GM23338 (cell line): ENCODE measurements around the gene VEGFA.

Experiments used
- CREB1 ChIP-seq: fragments of 250-450 bp; sonication (Bioruptor Pico); IDR thresholded peaks from 2 replicates; pipeline ENCODE4 v1.5.0; 2020; ENCODE audit warnings: low read depth, mild to moderate bottlenecking, moderate library complexity
- CTCF ChIP-seq, 2 experiments: fragments of 200-600 bp in 1 of 2; sonication (generic) in 1 of 2; conservative IDR thresholded peaks; 2 replicates each; pipeline versions ENCODE4 v1.5.1 to v1.6.1; 2016 to 2017; ENCODE audit warnings: antibody characterized with exemption in 2 of 2, low read depth in 2 of 2, mild to moderate bottlenecking in 2 of 2, moderate library complexity in 1 of 2
- ETS1 ChIP-seq: IDR thresholded peaks from 2 replicates; pipeline ENCODE4 v1.6.1; 2016; ENCODE audit warnings: antibody characterized with exemption
- EZH2 ChIP-seq: fragments of 200-600 bp; sonication (generic); IDR thresholded peaks from one replicate; pipeline ENCODE4 v1.8.0; 2017; ENCODE audit warnings: antibody characterized with exemption, mild to moderate bottlenecking, low read depth; ENCODE audit not compliant: unreplicated experiment
- EZH2phosphoT487 ChIP-seq: fragments of 200-600 bp; sonication (generic); IDR thresholded peaks from one replicate; pipeline ENCODE4 v1.8.1; 2018; ENCODE audit warnings: antibody characterized with exemption; ENCODE audit not compliant: unreplicated experiment
- JUNB ChIP-seq: IDR thresholded peaks from one replicate; pipeline ENCODE4 v1.6.1; 2016; ENCODE audit warnings: antibody characterized with exemption; ENCODE audit not compliant: unreplicated experiment
- NANOG ChIP-seq: IDR thresholded peaks from 2 replicates; pipeline ENCODE4 v1.6.1; 2016; ENCODE audit warnings: antibody characterized with exemption, borderline replicate concordance
- POLR2AphosphoS5 ChIP-seq: IDR thresholded peaks from 2 replicates; pipeline ENCODE4 v1.6.1; 2016; ENCODE audit warnings: antibody characterized with exemption, low read depth
- REST ChIP-seq: IDR thresholded peaks from one replicate; pipeline ENCODE4 v1.6.1; 2018; ENCODE audit warnings: antibody characterized with exemption; ENCODE audit not compliant: unreplicated experiment
- STAT1 ChIP-seq: IDR thresholded peaks from one replicate; pipeline ENCODE4 v1.6.1; 2016; ENCODE audit warnings: antibody characterized with exemption; ENCODE audit not compliant: unreplicated experiment
- ZNF331 ChIP-seq: fragments of 250-450 bp; sonication (Bioruptor Pico); IDR thresholded peaks from 2 replicates; pipeline ENCODE4 v1.5.0; 2020; ENCODE audit warnings: low read depth, mild to moderate bottlenecking, moderate library complexity
- ZNF462 ChIP-seq: fragments of 250-450 bp; sonication (Bioruptor Pico); IDR thresholded peaks from 2 replicates; pipeline ENCODE4 v1.5.0; 2020; ENCODE audit warnings: mild to moderate bottlenecking, moderate library complexity

GRCh38 chr6:43823879-43824702 lies 54.1 kb downstream of the VEGFA start:
- no peak for TF ChIP-seq CTCF (conservative IDR thresholded peaks at IDR 0.05; ENCODE audit: low read depth in 2 of 2)
- TF ChIP-seq EZH2: no peak
- no peak for TF ChIP-seq REST
- no peak for TF ChIP-seq CREB1 (CRISPR knock-in tag)
- no peak for TF ChIP-seq ZNF331 (CRISPR knock-in tag)
- no peak for TF ChIP-seq POLR2AphosphoS5
- no peak for TF ChIP-seq JUNB
- no peak for TF ChIP-seq ZNF462 (CRISPR knock-in tag)
- TF ChIP-seq EZH2phosphoT487: no peak
- TF ChIP-seq STAT1: no peak
- no peak for TF ChIP-seq NANOG
- TF ChIP-seq ETS1: no peak
